Tibial nerve (tissue), 4 donors: ENCODE data around the gene ZKSCAN2.

Experiments
- EP300 ChIP-seq, 2 donors: sonication (generic); formaldehyde crosslinking; IDR thresholded peaks; one replicate each; pipeline ENCODE4 v1.6.1; 2017; ENCODE audit warnings: antibody characterized with exemption in 2 of 2, mild to moderate bottlenecking in 1 of 2
- POLR2A ChIP-seq, 2 donors: fragments of 450-650 bp; IDR thresholded peaks; one replicate each; pipeline ENCODE4 v1.6.1; 2017; ENCODE audit warnings: antibody characterized with exemption in 2 of 2, mild to moderate bottlenecking in 2 of 2, moderate library complexity in 2 of 2
- TF ChIP-seq, protein P1 (sequence below), 5 experiments: fragments of 200-600 bp in 3 of 5; fragments of 450-650 bp in 2 of 5; sonication (generic) in 3 of 5; IDR thresholded peaks; one replicate each; pipeline ENCODE4 v1.5.1; 2016 to 2019; ENCODE audit warnings: antibody characterized with exemption in 5 of 5, mild to moderate bottlenecking in 3 of 5, moderate library complexity in 2 of 5

DNA sequence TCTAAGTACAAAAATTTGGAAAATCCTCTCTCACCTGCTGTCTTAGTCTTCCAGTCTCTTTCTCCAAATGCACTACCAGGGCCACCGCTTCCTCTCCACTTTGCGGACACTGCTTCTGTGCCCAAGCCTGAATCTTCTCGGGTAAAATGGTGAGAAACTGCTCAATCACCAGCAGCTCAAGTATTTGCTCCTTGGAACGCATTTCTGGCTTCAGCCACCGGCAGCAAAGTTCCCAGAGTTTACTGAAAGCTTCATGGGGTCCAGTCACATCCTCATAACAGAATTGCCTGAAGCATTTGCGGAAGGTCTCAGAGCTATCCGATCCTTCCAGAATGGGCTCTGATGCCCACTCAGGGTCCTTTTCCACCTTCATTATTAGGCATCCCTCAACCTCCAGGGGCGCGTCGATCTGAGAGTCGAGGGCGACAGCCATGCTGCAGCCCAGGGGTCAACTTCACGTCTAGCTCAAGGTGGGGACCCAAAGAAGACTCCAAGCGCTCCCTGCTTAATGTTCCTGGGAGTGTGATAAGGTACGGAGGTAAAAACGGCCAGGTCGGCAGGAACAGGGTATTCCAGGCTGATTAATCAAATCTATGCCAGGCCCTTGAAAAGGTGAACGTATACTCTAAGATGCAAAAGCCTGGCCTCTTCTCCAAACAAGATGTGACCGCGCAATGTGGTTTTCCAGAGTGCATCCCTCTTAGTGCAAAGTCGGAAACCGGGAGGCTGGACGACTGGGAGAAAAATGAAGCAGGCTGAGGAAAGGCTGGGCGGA lies 763 bp downstream of the ZKSCAN2 start:
- TF ChIP-seq, protein P1, sequence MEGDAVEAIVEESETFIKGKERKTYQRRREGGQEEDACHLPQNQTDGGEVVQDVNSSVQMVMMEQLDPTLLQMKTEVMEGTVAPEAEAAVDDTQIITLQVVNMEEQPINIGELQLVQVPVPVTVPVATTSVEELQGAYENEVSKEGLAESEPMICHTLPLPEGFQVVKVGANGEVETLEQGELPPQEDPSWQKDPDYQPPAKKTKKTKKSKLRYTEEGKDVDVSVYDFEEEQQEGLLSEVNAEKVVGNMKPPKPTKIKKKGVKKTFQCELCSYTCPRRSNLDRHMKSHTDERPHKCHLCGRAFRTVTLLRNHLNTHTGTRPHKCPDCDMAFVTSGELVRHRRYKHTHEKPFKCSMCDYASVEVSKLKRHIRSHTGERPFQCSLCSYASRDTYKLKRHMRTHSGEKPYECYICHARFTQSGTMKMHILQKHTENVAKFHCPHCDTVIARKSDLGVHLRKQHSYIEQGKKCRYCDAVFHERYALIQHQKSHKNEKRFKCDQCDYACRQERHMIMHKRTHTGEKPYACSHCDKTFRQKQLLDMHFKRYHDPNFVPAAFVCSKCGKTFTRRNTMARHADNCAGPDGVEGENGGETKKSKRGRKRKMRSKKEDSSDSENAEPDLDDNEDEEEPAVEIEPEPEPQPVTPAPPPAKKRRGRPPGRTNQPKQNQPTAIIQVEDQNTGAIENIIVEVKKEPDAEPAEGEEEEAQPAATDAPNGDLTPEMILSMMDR (IDR thresholded peaks at IDR 0.05), result no peak
- TF ChIP-seq POLR2A (IDR thresholded peaks at IDR 0.05), result no peak
- no peak for TF ChIP-seq EP300 (IDR thresholded peaks at IDR 0.05)
